Stimulated activated CD4-positive, alpha-beta T cell treated with anti-CD3 and anti-CD28 coated beads, Interleukin-2, amount 100 ng/mL, for 24 hours (primary cell): ENCODE measurements around the gene PHKA1.
A peak's percentile ranks its signal among the peaks of the same experiment; 100 is the strongest.
"Not testable (repeated sequence)": the region's sequence is repeated elsewhere in the genome, so short reads cannot be mapped to it uniquely, and the experiment has no call there.

Experiments
- DNase-seq, 2 donors: peaks; one replicate each; pipeline ENCODE4 v3.0.0-alpha.2; 2020

PHKA1 gene

GRCh38 chrX:72713599-72714477 is at the start of gene PHKA1:
Gene PHKA1, minus strand, starts transcription at chrX:72714306. Its CDS starts 426 bp downstream, at chrX:72713880.
- DNase-seq = peak; percentile 50 to 72

- not testable (repeated sequence) for DNase-seq
Observed at GRCh38 chrX:72760454-72760853, 46.3 kb upstream of the PHKA1 start.

GRCh38 chrX:72748545-72748944 is 34.4 kb upstream of the PHKA1 start:
- DNase-seq = not testable (repeated sequence)

GRCh38 chrX:72745546-72745945 is 31.4 kb upstream of the PHKA1 start:
- DNase-seq = not testable (repeated sequence)

GRCh38 chrX:72735561-72735960 is 21.5 kb upstream of the PHKA1 start:
- no peak for DNase-seq

GRCh38 chrX:72733636-72734035 is 19.5 kb upstream of the PHKA1 start:
- DNase-seq = not testable (repeated sequence)

GRCh38 chrX:72727846-72728245 is 13.7 kb upstream of the PHKA1 start:
- DNase-seq = no peak

GRCh38 chrX:72716766-72717165 is 2.7 kb upstream of the PHKA1 start:
- no peak for DNase-seq

GRCh38 chrX:72715546-72715945 is 1.4 kb upstream of the PHKA1 start:
- DNase-seq = no peak

- peak in 1 of 2 donors; percentile 5 for DNase-seq
Observed at GRCh38 chrX:72714478-72714916, 391 bp upstream of the PHKA1 start.

GRCh38 chrX:72713130-72713529 is 976 bp downstream of the PHKA1 start:
- DNase-seq = no peak

GRCh38 chrX:72712094-72712755 is 1.9 kb downstream of the PHKA1 start:
- DNase-seq = no peak

GRCh38 chrX:72705814-72706213 is 8.3 kb downstream of the PHKA1 start:
- no peak for DNase-seq

- no peak for DNase-seq
Observed at GRCh38 chrX:72705111-72705510, 9.0 kb downstream of the PHKA1 start.

- no peak for DNase-seq
Observed at GRCh38 chrX:72694170-72694569, 19.9 kb downstream of the PHKA1 start.

- no peak for DNase-seq
Observed at GRCh38 chrX:72693477-72693876, 20.6 kb downstream of the PHKA1 start.

- DNase-seq = no peak
Observed at GRCh38 chrX:72687396-72687795, 26.7 kb downstream of the PHKA1 start.

GRCh38 chrX:72685810-72686456 is 28.2 kb downstream of the PHKA1 start:
- no peak for DNase-seq

- no peak for DNase-seq
Observed at GRCh38 chrX:72685018-72685417, 29.1 kb downstream of the PHKA1 start.

- DNase-seq = no peak
Observed at GRCh38 chrX:72683631-72684030, 30.5 kb downstream of the PHKA1 start.

GRCh38 chrX:72676465-72676864 is 37.6 kb downstream of the PHKA1 start:
- no peak for DNase-seq

- DNase-seq = not testable (repeated sequence)
Observed at GRCh38 chrX:72673951-72674350, 40.2 kb downstream of the PHKA1 start.

GRCh38 chrX:72669508-72669907 is 44.6 kb downstream of the PHKA1 start:
- DNase-seq = not testable (repeated sequence)

GRCh38 chrX:72666451-72666850 is 47.7 kb downstream of the PHKA1 start:
- no peak for DNase-seq
